CD1c-positive myeloid dendritic cell (primary cell): ENCODE results near the gene LRRC27.

ENCODE experiments used
- DNase-seq: peaks from one replicate; pipeline ENCODE4 v3.0.0-alpha.2; 2016; ENCODE audit errors: extremely low spot score

LRRC27 gene

DNA sequence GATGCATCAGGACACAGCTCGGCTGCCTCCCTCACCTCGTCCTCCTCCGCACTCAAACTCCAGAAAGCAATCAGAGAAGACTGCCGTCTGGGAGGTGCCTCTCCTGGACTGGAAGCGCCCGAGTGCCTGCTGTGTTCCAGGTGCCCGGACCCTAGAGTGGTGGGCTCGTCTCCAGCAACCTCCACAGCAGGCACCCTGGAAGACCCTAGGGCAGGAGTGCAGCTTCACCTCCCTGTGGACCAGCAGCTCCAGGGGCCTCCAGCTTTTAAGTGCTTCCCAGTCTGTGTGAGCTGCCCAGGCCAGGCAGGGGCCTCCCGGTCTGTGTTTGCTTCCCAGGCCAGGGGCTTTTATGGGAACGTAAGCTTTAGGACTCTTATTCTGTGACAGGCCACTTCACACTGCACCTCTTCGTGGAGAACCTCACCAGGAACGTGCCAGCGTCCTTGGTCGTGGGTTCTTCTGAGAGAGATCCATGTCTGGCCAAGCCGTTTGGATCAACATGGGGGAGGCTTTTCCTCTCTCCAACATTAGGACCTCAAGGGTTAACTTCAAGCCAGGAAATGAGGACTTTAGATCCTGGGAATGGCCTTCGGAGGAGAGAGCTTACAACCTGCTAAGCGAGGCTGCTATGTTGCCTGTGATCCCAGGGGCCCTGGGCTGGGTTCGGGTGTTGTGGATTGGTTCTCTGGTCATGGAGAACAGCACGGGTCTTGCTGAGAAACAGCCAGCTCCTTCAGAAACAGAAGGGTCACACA lies 59.1 kb downstream of the LRRC27 start:
- no peak for DNase-seq

DNA sequence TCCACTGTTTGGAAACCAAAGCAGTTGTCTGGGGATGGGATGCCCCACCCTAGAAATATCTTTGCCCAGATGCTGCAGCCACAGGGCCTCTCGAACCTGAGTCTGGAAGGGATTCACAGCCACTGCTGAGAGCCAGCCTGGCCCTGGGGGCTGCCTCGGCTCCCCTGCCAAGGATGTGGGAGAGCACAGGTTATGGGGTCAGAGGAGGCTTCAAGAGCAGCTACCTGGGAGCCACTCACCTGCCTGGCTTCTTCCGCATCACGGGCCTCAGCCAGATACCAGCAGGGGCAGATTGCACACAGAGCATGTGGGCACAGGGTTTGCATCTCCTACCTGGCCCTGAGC lies 59.7 kb downstream of the LRRC27 start:
- no peak for DNase-seq

DNA sequence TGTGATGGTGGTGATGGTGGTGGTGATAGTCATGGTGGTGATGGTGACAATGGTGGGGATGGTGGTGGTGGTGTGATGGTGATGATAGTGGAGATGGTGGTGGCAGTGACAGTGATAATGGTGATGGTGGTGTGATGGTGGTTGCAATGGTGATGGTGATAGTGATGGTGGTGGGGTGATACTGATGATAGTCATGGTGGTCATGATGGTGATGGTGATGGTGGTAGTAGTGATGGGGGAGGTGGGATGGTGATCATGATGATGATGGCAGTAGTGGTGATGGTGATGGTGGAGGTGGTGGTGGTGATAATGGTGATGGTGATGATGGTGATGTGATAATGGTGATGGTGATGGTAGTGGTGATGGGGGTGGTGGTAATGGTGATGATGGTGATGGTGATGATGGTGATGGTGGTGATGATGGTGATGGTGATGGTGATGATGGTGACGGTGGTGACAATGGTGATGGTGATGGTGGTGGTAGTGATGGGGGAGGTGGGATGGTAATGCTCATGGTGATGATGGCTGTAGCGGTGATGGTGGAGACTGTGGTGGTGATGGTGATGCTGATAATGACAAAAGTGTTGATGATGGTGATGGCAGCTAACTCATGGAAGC lies 60.3 kb downstream of the LRRC27 start:
- DNase-seq = no peak

DNA sequence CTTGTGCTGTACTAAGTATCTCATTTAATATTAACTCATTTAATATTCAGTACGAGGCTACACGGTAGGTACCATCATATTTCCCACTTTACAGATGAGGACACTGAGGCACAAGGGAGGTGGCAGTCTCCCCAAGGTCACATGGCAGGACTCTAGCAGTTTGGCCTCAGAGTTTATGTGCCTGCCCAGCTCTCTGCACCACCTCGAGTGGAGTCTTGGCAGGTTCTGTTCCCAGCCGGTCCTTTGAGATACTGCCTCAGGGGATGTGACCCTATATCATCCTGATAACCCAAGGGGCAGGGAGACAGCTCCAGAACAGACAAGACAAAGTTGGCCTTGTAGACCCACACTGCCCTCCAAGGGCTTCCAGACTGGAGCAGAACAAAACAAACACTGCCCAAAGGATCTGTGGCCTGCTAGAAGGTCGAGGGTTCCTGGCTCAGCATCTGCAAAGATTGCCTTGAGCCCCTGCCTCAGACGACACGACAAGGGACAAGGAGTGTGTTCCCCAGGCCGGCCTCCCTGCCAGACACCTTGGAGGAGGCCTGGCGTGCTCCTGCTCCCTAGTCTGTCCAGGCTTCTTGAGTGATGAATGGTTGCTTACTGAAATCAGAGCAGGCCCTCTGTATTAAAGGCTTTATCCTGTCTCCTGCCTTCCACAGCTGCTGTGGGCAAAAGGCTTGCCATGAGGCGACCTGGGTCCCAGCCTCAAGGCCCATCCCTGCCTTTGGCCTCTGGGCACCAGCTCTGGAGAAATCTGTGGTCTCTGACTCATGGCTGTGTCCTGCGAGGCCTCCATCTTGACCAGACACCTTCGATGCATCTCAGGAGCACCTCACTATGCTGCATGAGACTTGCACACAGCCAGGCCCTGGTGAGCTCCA lies 61.1 kb downstream of the LRRC27 start:
- DNase-seq = no peak

DNA sequence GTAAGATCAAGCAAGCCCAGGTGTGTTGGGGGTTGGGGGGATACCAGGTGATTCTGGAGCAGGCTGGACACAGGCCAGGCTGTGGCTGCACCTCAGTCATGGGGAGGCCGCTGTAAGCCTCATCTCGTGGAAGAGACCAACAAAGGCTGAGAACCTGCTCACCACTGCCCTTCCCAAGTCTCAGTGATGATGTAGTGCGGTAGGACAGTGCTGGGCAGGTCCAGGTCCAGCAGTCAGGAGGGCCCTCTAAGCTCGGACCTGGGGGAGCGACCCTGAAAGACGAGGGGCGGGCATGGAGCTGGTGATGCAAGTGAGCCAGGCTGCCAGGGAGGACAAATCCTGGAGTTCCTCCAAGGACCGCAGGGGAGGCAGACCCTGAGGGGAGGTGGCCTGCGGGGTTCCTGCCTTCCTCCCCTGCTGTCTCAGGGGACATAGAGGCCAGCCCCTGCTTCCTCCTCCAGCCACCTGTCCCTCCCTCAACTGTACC lies 61.7 kb downstream of the LRRC27 start:
- DNase-seq = no peak

DNA sequence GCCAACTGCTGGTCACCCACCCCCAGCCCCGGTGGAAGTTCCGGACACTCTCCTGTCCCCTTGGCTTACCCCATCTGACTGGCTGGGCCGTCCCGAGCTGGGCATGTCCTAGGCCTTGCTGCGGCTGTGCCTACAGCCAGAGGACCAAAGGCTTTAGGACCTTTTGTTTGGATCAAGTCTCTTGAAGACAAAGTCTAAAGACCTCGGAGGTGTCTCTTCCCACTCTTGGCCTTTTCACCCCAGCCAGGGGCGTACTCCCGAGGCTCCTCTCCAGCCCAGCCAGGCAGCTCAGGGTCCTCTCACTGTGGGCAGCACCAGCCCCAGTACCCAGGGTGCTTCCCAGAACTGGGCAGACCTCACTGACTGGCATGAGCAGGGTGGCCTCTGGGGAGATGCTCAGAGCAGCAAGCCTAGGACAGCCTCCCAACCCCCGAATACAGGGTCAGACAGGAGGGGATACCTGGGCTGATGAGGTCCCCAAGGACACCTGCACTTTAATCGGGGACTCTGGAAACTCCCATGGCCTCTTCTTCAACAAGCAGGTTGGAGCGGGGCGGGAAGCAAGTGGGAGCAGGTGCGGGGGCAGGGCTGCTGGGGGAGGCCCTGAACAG lies 62.3 kb downstream of the LRRC27 start:
- DNase-seq = no peak

DNA sequence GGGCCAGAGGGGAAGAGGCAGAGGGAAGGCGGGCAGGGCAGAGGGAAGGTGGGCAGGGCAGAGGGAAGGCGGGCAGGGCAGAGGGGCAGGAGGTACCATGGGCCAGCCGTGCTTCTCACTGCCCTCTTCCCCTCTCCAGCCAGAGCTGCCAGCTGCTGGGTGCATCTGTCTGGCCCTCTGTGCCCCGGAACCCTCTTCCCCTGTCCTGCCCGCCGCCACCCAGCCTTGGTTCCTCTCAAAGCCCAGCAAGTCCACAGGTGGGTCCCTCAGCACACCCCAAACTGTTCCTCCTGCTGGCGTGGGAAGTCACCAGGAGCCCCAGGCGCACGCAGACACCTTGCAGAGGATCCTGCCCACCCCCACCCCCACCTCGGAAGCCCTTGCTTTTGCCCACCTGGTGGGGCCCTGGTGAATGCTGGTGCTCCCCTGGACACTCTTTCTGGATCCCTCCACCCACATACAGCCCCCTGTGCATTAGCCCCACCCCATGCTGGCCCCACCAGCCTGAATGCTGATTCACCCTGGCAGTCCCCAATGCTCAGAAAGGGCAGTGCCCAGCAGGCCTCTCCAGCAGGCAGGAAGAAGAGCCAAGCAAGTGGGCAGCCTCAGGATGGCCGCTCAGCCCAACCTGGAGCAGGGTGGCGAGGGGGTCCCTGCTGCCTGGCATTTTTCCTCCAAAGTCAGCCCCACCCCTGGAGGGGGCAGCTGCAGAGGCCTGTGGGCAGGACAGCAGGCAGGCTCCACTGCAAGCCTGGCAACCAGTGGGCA lies 63.1 kb downstream of the LRRC27 start:
- DNase-seq = no peak

DNA sequence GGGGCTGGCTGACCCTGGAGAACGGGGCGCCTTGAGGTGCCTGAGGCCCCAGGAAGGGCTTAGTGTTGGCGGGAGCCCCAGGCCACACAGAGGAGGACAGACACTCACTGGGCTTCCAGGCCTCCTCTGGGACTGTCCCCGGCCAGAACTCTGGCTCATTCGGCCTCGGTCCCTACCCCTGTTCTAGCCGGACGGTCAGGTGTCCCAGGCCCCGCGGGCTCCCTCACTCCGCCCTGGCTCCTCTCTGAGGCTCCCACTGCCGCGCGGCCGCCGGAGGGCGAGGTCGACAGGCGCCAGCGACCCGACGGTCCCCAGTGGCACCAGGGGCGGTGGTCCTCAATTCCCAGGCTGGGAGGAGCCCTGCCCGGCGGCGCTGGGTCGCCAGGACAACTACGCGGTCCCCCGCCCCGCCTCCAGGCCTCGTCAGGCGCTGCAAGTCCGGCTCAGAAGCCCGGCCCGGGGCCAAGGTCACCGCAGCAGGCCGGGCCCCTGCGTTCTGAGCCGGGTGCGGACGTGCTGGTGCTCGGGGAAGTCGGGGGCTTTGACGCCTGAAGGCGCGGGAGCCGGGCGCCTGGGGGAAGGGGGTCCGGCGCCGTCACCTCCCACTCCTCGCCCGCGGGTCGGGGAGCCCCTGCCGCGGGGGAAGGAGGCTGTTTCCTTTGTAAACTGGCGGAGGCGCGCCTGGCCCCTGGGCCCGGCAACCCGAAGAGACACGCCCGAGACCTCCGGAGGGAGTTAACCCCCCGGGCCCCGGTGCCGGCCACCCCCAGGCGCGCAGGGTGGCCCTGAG lies 63.9 kb downstream of the LRRC27 start:
- peak; percentile 50 for DNase-seq

DNA sequence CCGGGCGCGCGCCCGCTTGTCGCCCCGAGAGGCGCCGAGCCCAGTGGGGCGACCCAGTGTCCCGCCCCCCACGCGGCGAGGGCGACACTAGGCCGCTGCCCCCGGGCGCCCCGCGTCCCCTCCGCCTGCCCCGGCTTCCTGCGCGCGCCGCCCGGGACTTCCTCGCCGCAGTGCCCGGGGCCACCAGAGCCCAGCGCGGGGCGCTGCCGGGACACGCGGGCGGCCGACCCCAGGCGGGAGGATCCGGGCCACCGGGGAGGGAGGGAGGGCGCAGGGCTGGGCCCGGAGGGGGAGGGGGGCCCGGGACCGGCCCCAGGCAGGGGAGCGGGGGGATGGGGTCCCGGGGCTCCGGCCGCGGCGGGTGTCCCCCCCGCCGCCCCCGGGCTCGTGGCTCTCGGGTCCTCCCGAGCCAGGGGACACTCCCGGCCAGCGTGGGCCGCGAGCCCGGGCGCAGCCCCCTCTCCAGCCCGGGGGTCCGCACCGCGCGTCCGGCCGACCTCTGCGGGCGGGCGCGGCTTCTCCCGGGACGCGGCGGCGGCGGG lies 64.6 kb downstream of the LRRC27 start:
- peak; percentile 72 for DNase-seq

DNA sequence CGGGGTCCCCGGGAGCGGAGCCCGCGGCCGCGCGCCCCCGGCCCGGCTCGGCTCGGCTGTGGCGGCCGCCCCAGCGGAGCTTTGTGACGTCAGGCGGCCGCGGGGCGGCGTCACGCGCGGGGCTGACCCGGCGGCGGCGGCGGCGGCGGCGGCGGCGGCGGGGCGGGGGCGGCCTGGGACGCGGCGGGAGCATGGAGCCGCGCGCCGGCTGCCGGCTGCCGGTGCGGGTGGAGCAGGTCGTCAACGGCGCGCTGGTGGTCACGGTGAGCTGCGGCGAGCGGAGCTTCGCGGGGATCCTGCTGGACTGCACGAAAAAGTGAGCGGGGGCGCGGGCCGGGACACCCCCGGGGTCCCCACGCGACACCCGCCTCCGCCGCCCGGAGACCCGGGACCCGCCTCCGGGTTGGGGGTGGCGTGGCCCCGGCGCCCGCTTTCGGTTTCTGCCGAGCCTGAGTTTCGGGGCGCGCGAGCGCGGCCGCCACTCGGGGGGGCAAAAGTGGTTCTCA lies 65.1 kb downstream of the LRRC27 start, which contains the start of gene PWWP2B:
Gene PWWP2B, plus strand, starts transcription at position 165 of the 506 bp plus-strand sequence. Its CDS starts 27 bp downstream, at position 192.
- peak; percentile 76 for DNase-seq

DNA sequence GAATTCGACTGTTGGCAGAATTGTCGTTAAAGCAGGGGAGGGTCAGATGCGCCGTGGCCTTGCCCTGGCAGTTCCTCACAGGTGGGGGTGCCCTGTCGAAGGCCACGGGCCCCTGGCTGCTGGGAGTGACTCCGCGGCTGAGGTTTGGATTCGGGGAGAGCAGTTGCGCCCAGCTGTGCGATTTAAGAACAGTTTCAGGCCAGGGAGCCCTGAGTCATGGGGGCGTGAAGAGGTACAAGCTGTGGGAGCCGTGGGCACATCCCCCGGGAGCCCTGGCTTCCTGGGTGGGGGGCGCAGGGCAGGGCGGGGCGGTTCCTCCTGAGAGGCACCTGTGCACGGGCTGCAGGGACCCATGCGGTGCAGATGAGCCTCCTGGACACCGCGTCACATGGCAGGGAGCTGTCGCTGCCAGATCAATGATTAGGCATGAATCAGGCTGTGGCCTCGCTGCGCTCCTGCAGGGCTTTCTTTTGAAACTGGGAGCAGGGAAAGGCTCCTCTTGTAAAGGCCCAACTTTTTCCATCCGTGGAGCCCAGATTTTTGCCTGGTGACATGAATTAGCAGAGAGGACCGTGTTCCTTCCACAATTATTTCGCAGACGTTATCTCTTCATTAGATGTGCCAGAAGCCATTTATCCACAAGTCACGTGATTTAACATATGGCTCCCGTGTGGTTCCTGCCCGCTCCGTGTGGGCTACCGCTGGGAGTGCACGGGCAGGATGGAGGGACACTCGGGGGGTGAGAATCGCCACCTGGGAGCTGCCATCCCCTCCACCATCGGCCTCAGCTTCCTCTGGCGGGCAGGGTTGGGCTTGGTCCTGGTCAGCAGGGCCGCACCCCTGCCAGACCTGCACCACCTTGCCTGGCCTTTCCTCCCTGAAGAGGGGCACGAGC lies 65.9 kb downstream of the LRRC27 start:
- peak; percentile 42 for DNase-seq

DNA sequence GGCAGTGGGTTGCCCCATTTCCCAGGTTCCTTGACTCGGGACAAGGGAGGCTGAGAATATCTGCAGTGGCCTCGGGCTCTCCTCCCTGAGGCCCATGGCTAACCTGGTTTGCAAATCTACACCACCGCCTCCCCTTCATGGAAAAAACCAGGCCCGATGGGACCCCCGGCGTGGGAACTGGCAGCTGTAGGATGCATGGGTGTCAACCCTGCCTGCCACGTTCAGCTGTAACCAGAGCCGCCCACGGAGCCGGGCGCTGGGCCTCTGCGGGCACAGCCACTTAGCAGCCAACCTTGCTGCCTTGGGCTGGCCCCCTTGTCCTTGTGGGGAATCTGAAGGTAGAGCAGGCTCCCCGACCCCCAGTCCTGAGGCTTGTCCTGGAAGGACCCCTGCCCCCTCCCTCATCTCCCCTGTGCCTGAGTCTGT lies 66.6 kb downstream of the LRRC27 start:
- DNase-seq = no peak

DNA sequence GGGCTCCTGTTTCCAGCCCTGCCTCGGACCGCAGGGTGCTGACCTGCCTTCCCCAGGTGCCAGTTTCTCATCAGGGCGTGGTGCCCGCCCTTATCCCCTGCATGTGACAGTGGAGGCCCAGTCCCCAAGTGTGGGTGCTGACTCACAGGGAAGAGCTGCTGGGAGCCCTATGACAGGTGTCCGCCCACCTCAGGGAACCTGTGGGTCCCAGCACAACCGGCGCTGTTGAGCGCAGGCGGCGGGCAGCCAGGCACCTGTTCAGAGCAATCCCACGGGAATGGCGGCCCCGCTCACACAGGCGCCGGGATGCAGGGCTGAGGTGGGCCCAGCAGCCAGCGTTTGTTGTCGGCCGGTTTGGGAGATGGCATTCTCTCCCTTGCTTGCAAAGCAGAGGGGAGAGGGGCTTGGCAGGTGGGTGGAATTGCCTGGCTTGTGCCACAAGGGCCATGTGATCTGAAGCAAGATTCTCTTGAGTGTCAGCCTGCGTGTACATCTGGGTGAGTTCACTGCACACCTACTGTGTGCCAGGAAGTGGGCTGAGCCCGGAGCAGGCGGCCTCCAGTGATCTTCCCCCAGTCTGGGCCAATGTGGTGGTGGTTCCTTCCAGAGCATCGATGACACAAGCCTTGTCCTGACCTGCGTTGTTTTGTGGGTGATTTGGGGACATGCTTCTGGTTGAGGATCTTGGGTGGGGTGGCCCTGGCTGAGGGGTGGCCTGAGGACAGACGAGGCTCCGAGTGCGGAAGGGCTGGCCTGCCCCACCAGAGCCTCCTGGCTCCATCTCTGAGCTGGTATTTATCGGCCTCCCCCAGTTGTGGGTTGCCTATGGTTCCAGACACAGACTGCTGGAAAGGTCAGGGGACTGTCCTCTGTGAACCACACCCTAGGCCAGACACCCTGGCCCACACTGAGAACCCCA lies 67.4 kb downstream of the LRRC27 start:
- no peak for DNase-seq

DNA sequence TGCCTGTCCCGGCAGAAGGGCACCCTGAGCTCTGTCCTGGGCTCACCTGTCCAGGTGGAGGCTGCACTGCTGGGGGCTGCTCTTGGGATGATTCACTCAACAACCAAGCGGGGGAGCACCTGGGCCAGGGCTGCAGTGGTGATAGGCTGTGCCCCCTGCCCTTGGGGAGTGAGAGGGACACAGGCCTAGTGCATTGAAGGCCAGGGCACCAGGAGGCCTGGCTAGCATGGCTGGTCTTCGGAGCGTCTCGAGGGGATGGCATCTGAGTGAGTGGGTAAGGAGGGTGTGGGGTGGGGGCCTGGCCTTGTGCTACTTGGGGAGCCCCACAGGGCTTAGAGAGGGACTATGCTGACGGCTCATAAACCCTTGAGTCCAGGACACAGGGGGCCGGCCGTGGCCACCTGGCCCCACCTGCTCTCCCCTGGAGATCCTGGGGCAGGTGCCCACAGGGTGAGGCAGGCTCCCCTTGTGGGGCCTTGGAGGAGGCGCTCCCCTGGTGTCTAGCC lies 68.1 kb downstream of the LRRC27 start:
- DNase-seq = no peak

DNA sequence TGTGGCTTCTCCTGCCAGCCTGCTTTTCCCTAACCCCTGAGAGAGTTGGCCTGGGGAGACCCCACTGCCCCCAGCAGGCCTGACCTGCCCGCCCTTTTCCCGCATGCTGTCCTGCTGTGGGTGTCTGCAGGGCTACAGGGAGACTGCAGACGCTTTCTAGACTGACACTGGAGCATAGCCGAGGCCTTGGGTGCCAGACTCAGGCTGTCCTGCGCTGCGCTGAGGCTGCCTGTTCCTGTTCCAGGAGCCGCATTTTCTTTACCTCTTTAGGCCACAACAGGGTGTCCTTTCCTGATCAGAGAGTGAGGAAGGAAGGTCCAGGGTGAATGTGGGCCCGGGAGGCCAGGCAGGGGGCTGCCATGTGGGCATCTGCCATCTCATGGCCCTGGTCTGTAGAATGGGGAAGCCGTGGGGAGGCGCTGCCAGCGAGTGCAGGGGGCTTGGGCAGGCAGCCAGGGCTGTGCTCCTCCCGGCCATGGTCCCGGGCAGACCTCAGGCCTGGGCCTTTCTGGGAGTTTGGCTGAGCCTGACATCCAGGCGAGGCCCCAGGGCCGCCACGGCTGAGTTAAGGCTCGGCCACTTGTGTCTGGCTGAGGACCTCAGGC lies 68.7 kb downstream of the LRRC27 start:
- peak; percentile 39 for DNase-seq

DNA sequence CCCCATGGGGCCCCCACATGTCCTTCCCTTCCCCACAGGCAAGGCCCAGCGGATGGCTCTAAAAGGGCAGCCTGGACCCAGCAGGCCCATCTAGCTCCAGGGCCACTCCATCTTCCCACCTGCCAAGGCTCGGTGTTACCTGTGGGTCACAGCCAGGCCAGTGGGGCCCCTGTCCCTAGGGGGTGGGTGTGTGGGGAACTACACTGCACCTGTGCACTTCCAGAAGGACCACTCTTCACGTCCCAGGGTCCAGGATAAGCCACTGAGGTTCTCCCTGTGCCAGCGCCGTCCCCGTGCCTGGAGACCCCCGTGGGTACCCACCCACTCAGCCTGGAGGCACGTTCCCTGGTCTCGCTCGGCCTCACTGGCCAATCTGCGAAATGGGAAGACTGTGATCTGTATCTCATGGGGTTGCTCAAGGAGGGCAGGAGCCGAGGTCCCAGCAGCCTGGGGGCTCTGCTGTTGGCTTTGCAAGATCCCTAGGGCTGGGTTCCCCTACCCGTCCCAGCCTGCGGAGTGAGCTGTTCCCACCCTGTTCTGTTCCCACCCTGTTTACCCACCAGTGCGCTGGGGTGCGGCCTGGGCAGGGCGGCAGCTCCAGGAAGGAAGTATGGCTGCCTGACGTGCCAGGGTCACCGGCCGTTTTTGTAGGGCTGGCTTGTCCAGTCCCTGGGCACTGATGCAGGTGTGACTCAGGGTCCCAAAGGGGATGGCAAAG lies 69.6 kb downstream of the LRRC27 start:
- DNase-seq = no peak
